ENCODE measurements around the gene GCG. TPM values are rescaled to one million over a fixed set of nuclear protein-coding genes. Genes with fewer than 3 reads are reported as not detected.

The GCG gene
- polyA plus RNA-seq (not detected in 2 replicates), polyA minus RNA-seq (not detected in 2 replicates)

GRCh38 chr2:162152147-162152546 lies at the start of gene GCG:
Gene GCG, minus strand, starts transcription at chr2:162152247. Its CDS starts 3,069 bp downstream, at chr2:162149178.
- Histone ChIP-seq H3K9ac (ENCODE audit: low read length) (no peak within 1 kb of the TSS), H3K27me3 (ENCODE audit: insufficient read depth, low read depth, low read length) (no peaks in the 10 kb centered on the region), H2AFZ (ENCODE audit: low read depth, low read length) (no peak within 1 kb of the TSS), H3K36me3 (ENCODE audit: insufficient read depth, low read length) (no peaks in the 10 kb centered on the region), H4K20me1 (ENCODE audit: insufficient read depth) (no peaks in the 10 kb centered on the region), H3K27ac (ENCODE audit: low read length) (no peak within 1 kb of the TSS), H3K4me2 (ENCODE audit: low read length) (no peak within 1 kb of the TSS), H3K4me3 (ENCODE audit: low read length) (no peak within 1 kb of the TSS), H3K9me3 (ENCODE audit: low read length) (no peaks in the 10 kb centered on the region), H3K9me2 (ENCODE audit: insufficient read depth, low read length) (no peaks in the 10 kb centered on the region), H3F3A (ENCODE audit: insufficient read depth, low read length, poor library complexity, severe bottlenecking) (no peaks in the 10 kb centered on the region), H3K79me2 (replicated peaks; ENCODE audit: insufficient read depth, low read length) (no peaks in the 10 kb centered on the region)
- TF ChIP-seq TAF1 (IDR thresholded peaks at IDR 0.05; ENCODE audit: low read depth) = no peak
- TF ChIP-seq EZH2 (IDR thresholded peaks at IDR 0.05; ENCODE audit: borderline replicate concordance, insufficient read depth, low read length, poor library complexity, severe bottlenecking) = no peak
- TF ChIP-seq RAD21 (conservative IDR thresholded peaks at IDR 0.05) = no peak
- no peak for TF ChIP-seq POLR2AphosphoS5 (IDR thresholded peaks at IDR 0.05)
- TF ChIP-seq EP300 (conservative IDR thresholded peaks at IDR 0.05; ENCODE audit: poor library complexity, severe bottlenecking) = no peak
- no peak for TF ChIP-seq CTCF (IDR thresholded peaks at IDR 0.05; ENCODE audit: poor library complexity, severe bottlenecking)
- TF ChIP-seq SMC3 (conservative IDR thresholded peaks at IDR 0.05; ENCODE audit: poor library complexity) = no peak
- no peak for TF ChIP-seq MXI1 (conservative IDR thresholded peaks at IDR 0.05; ENCODE audit: poor library complexity, severe bottlenecking)
- no peak for TF ChIP-seq REST (IDR thresholded peaks at IDR 0.05; ENCODE audit: borderline replicate concordance)

GRCh38 chr2:162200636-162201035 lies 48.6 kb upstream of the GCG start:
- Histone ChIP-seq H3K36me3 (ENCODE audit: insufficient read depth, low read length) (no peaks in the 10 kb centered on the region), H2AFZ (ENCODE audit: low read depth, low read length) (no peak overlapping the region), H4K20me1 (ENCODE audit: insufficient read depth) (no peaks in the 10 kb centered on the region), H3K27me3 (ENCODE audit: insufficient read depth, low read depth, low read length) (no peaks in the 10 kb centered on the region), H3K9me3 (ENCODE audit: low read length) (no peaks in the 10 kb centered on the region), H3K9ac (ENCODE audit: low read length) (no peak overlapping the region), H3K9me2 (ENCODE audit: insufficient read depth, low read length) (no peaks in the 10 kb centered on the region), H3K27ac (ENCODE audit: low read length) (no peak overlapping the region), H3K79me2 (replicated peaks; ENCODE audit: insufficient read depth, low read length) (no peaks in the 10 kb centered on the region), H3K4me2 (ENCODE audit: low read length) (no peak overlapping the region), H3K4me3 (ENCODE audit: low read length) (no peak overlapping the region), H3F3A (ENCODE audit: insufficient read depth, low read length, poor library complexity, severe bottlenecking) (no peaks in the 10 kb centered on the region)
- no peak for TF ChIP-seq EP300 (conservative IDR thresholded peaks at IDR 0.05; ENCODE audit: poor library complexity, severe bottlenecking)
- no peak for TF ChIP-seq POLR2AphosphoS5 (IDR thresholded peaks at IDR 0.05)
- TF ChIP-seq RAD21 (conservative IDR thresholded peaks at IDR 0.05) = no peak
- TF ChIP-seq SMC3 (conservative IDR thresholded peaks at IDR 0.05; ENCODE audit: poor library complexity) = no peak
- no peak for TF ChIP-seq MXI1 (conservative IDR thresholded peaks at IDR 0.05; ENCODE audit: poor library complexity, severe bottlenecking)
- no peak for TF ChIP-seq REST (IDR thresholded peaks at IDR 0.05; ENCODE audit: borderline replicate concordance)
- TF ChIP-seq TAF1 (IDR thresholded peaks at IDR 0.05; ENCODE audit: low read depth) = no peak
- TF ChIP-seq CTCF (IDR thresholded peaks at IDR 0.05; ENCODE audit: poor library complexity, severe bottlenecking) = no peak
- TF ChIP-seq EZH2 (IDR thresholded peaks at IDR 0.05; ENCODE audit: borderline replicate concordance, insufficient read depth, low read length, poor library complexity, severe bottlenecking) = no peak

Measured in neural cell (in vitro differentiated cells).